GM11168 (cell line): ENCODE results near the gene FIGLA.
"Not testable (repeated sequence)": the region's sequence is repeated elsewhere in the genome, so short reads cannot be mapped to it uniquely, and the experiment has no call there.

Experiments
- in situ Hi-C: fragments of 300-500 bp; cut with MboI; formaldehyde crosslinking; loops from one replicate; pipeline ENCODE4 v1.12.0; 2022; ENCODE audit warnings: low sequenced_read_pairs; ENCODE audit not compliant: unreplicated experiment

The FIGLA gene

DNA sequence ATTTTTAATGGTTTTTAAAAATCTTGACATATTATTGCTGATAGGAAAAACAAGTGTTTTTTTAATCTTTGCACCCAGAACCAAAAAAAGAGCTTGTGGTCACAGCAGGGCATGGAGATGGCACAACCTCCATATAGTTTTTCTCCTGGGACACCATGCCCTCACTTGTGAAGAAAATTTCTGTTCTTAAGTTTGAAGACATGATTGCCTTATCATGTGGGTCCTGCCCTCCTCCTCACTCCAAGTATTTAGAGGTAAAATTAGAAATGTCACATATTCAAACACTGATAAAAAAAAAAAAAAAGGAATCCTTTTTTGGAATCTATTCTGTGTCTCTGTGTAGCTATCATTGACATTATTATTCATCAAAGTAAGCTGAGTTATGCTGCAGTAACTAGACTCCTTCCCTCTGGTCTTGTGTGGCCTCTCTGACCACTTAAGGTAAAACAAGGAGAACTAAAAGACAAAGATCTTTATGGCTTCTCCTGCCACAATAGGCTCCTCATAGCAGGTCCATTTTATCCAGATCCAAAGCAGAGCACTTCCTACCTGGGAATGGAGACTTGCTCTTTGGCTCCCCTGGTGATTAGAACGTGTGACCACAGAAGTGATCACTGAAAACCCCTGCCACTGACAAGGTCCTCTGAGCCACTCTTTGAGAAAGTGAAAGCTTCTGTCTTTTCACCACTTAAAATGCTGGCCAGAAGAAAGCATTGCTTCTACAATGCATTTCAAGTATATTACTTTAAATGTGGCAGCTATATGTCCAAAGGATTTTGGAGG, 42.2 kb downstream of the FIGLA start:
- in situ Hi-C loops, result no loop called here

DNA sequence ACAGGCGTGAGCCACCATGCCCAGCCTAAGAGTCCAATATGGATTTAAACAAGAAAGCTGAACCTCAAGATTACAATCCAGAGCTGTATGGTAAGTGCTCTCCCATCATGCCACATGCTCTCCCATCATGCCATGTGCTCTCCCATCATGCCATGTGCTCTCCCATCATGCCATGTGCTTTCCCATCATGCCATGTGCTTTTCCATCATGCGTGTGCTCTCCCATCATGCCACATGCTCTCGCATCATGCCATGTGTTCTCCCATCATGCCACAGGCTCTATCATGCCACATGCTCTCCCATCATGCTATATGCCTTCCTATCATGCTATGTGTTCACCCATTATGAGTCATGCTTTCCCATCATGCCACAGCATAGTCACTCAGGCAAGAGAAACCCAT, 43.2 kb downstream of the FIGLA start:
- in situ Hi-C loops, result no loop called here

DNA sequence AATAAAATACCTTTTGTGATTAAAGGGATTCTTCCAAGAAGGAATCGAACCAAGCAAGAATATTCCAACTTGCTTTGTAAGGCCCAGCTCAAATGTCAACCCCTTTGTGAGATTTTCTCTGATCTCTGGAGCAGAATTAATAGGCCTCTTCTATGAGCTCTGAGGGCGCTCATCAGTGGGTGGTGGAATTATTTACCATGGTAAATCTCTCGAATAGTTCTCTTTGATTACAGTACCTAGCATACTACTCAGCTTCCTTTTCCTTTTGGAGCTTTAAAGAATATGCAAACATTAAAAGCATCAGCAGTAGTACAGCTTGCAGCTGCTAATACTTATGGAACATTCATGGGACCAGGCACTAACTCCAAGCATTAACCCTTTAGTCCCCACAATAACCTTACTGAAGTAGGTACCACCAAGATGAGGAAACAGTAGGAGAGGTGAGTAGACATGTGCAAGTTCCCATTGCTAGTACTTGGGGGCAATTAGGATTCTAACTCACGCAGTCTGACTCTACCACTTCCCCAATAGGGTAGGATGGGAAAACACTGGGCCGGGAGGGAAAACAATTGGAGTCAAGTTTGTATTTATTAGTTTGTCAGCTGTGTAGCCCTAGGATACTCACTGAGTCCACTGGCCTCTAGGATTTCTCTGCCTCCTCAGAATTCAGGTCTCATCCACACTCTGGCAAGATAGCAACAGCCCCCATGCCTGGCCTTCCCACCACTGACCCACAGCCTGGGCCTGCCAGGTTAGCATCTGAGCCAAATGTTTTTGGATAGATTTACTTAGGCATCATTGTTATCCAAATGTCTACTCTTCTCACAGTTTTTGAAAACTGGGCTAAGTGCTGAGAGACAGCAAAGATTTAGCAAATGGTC, 44.1 kb downstream of the FIGLA start:
- in situ Hi-C loops, result no loop called here

DNA sequence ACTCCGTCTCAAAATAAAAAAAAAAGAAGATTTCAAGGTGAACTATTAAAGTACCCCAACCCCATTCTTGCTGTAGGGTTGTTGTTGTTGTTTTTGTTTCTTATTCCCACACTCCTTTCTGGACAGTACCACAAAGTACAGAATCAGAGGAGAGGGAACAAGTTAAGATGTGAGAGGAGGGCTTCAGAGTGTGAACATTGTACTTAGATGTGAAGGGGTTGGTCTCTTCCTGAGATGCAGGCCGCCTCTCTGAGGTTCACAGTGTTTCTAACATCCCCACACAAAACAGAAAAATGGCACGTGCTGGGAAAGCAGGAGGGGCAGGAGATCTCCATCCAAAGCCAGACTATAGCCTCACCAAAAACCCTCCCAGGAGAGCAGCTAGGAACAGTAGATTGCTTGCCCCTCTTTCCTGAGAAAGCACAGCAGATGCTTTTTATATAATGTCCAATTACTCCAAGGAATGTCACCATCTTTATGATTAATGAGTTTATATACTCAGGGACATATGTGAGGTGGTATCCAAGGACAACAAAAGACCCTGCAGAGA, 45.1 kb downstream of the FIGLA start:
- in situ Hi-C loops, result no loop called here

GRCh38 chr2:70744397-70744796, 46.0 kb downstream of the FIGLA start:
- in situ Hi-C loops, result no loop called here

DNA sequence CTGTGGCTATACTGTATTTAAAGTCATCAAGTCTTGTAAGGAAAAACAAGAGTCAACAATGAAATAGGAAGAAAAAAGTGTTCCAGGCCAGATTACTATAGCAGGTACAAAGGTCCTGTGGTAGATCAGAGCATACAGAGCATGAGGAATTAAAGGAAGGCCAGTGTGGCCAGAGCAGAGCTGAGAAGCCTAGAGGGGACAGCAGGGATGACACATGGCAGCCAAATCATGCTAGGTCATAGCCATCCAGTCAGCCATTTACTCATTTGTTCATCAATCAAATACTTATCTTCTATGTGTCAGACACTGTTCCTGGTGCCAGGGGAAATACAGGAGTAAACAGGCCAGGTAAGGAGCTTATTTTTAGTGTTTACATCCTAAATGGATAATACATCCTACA, 46.8 kb downstream of the FIGLA start:
- in situ Hi-C loops, result no loop called here

DNA sequence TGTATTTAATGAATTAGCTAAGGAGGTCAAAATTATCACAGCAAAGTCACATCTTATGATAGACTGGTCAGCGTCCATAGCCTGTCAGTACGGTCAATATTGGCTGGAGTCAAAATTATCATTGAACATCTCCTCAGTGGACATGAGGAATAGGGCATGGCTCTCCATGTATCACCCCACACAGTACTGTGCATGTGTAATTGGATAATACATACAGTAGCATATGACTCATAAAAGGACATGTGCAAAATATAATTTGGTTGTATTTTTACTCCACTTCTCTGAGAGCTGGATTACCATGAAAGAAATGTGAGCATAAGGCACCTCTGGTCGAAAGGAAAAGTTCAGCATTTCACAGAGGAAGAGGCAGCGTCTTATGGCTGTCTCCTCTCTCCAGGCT, 47.4 kb downstream of the FIGLA start:
- in situ Hi-C loops, result no loop called here

GRCh38 chr2:70739492-70739891, 51.0 kb downstream of the FIGLA start:
- in situ Hi-C loops, result not testable (repeated sequence)

DNA sequence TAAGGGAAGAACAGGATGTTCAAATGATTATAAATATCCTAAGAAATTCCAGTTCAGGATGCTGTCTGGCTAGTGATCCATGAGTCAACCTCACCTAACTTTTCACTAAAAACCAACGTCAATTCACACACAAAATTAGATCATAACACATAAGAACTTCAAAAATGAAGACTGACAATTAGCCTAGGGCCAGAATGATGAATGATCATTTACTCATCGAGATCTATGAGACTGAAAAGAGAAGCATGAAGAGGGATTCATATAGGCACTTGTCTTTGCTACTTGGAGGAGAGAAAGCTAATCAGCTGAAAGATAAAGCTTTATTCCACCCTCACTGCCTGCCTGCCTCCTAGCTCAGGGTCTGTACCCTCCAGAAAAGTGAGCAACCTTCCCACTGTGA, 52.3 kb downstream of the FIGLA start:
- in situ Hi-C loops, result no loop called here

- in situ Hi-C loops, result no loop called here
These were observed 55.4 kb downstream of the FIGLA start for GRCh38 chr2:70735071-70735470.

GRCh38 chr2:70733646-70734180, 56.7 kb downstream of the FIGLA start:
- in situ Hi-C loops, result no loop called here

DNA sequence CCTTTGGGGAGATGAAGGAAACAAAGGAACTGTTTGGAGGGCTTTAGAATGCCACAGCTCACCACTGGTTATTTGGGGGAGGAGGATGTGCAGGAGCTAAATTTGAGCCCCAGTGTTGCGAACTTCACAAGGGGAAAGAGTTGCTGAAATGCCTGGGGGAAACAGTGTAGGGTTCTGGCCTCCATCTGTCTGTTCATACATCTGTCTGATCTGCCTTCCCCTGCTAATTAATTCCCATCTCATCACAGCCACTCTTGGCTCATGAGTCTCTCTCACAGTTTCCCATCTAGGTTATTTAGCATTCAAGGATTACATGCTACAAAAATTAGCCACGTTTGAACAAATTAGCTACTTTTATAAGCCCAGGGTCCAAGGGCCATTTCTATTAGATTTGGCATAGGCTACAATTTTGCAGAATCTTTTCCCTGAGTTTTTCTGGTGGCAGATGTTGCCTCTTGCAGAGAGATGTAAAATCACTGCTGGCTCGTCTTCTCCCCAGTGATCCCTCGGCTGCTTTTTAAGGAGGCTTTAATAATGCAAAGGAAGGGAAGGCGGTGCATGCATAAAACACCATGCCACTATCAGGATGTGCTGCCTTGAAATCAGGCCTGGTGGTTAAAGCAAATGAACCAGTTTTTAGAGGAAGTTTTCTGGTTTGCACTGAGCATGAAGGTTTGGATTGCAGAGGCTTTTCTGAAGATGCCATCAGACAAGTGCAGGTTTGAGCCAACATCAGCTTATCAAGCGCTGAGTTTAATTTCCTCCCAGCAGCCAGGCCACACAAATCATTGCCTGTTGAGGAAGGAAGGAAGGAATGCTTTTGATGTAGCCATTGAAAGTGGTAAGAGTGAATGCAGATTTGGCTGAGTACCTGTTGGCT, 57.4 kb downstream of the FIGLA start:
- in situ Hi-C loops, result no loop called here

GRCh38 chr2:70730730-70731129, 59.7 kb downstream of the FIGLA start:
- in situ Hi-C loops, result no loop called here

GRCh38 chr2:70729647-70730046, 60.8 kb downstream of the FIGLA start:
- in situ Hi-C loops, result no loop called here

GRCh38 chr2:70728128-70728527, 62.3 kb downstream of the FIGLA start:
- in situ Hi-C loops, result no loop called here
